DOHH2 (cell line): ENCODE results near the gene COA5.

ENCODE experiments used
- EZH2phosphoT487 ChIP-seq: fragments of 200-600 bp; sonication (generic); IDR thresholded peaks from 2 replicates; pipeline ENCODE4 v1.6.1; 2017; ENCODE audit warnings: borderline replicate concordance, mild to moderate bottlenecking, antibody characterized with exemption, low read length, moderate library complexity, mixed read lengths
- TF ChIP-seq, protein P1 (sequence below): fragments of 200-600 bp; sonication (generic); IDR thresholded peaks from one replicate; pipeline ENCODE4 v1.5.1; 2014; ENCODE audit warnings: antibody characterized with exemption, mild to moderate bottlenecking, low read depth, low read length; ENCODE audit not compliant: poor library complexity, severe bottlenecking

DNA sequence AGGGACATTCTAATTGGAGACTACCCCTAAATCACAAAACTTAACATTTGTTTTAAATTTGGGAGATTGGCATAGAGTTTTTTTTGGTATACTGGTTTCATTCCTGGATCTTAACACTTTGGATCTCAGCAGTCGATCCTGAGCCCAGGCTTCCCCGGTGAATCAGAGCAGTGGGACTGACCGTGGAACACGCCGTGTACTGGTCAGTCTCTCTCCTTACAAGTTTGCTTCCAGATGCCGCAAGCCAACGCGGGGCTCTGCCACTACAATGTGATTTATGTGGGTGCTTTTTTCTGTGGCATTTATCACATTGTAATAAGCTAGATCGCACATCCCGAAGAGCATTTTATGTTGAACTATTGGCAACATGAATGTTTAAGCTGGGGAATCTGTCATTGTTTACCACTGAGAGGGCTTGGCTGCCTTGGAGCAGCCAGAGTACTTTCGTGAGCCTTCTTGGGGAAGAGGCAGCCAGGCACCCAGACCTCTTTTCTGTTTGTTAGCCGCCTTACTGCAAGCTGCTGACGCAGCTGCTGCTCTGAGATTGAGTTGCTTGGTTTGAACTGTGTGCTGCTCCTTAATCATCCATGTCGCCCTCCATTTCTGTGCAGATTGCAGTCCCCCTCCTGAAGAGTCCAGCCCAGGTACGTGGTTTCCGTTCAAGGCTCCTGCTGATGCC lies 49.3 kb downstream of the COA5 start:
- TF ChIP-seq, protein P1, sequence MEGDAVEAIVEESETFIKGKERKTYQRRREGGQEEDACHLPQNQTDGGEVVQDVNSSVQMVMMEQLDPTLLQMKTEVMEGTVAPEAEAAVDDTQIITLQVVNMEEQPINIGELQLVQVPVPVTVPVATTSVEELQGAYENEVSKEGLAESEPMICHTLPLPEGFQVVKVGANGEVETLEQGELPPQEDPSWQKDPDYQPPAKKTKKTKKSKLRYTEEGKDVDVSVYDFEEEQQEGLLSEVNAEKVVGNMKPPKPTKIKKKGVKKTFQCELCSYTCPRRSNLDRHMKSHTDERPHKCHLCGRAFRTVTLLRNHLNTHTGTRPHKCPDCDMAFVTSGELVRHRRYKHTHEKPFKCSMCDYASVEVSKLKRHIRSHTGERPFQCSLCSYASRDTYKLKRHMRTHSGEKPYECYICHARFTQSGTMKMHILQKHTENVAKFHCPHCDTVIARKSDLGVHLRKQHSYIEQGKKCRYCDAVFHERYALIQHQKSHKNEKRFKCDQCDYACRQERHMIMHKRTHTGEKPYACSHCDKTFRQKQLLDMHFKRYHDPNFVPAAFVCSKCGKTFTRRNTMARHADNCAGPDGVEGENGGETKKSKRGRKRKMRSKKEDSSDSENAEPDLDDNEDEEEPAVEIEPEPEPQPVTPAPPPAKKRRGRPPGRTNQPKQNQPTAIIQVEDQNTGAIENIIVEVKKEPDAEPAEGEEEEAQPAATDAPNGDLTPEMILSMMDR, result no peak
- TF ChIP-seq EZH2phosphoT487, result no peak
